B cell (primary cell): ENCODE measurements around the gene EIF4ENIF1.

Source experiments
- CTCF ChIP-seq: fragments of 200-600 bp; IDR thresholded peaks from one replicate; pipeline ENCODE4 v1.8.0; 2022; ENCODE audit warnings: antibody characterized with exemption, mild to moderate bottlenecking
- EZH2 ChIP-seq: IDR thresholded peaks from 2 replicates; pipeline ENCODE4 v1.6.1; 2012; ENCODE audit warnings: borderline replicate concordance, low read depth, mild to moderate bottlenecking, moderate library complexity, low read length; ENCODE audit not compliant: insufficient read depth, poor library complexity, severe bottlenecking

- TF ChIP-seq CTCF (no peak), EZH2 (no peak)
Measured at GRCh38 chr22:31465307-31465706, 24.3 kb downstream of the EIF4ENIF1 start.
